HPDE6-E6E7 (cell line): ENCODE results near the gene COPS4.
A peak's percentile ranks its signal among the peaks of the same experiment; 100 is the strongest.
"Not testable (repeated sequence)": the region's sequence is repeated elsewhere in the genome, so short reads cannot be mapped to it uniquely, and the experiment has no call there.

Source experiments
- DNase-seq: peaks from one replicate; pipeline ENCODE4 v3.0.0; 2011; ENCODE audit warnings: missing footprints; ENCODE audit errors: extremely low spot score

The COPS4 gene

DNA sequence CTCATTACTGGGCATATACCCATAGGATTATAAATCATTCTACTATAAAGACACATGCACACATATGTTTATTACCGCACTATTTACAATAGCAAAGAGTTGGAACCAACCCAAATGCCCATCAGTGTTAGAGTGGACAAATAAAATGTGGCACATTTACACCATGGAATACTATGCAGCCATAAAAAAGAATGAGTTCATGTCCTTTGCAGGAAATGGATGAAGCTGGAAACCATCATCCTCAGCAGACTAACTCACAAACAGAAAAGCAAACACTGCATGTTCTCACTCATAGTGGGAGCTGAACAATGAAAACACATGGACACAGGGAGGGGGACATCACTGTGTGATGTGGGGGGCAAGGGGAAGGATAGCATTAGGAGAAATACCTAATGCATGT lies 11.4 kb upstream of the COPS4 start:
- DNase-seq = not testable (repeated sequence)

DNA sequence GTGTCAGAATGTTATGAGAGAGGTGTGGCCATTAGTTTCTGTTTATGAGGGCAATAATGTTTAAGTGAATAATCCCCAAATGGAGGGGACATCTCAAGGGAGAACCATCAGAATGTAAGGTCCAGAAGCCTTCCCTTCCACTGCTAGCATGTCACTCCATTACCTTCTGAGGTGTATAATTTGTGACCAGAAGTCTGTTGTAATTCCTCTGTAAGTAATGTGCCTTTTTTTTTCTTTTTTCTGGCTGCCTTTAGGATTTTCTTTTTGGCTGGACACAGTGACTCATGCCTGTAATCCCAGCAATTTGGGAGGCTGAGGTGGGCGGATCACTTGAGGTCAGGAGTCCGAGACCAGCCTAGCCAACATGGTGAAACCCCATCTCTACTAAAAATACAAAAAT lies 10.8 kb upstream of the COPS4 start:
- no peak for DNase-seq

DNA sequence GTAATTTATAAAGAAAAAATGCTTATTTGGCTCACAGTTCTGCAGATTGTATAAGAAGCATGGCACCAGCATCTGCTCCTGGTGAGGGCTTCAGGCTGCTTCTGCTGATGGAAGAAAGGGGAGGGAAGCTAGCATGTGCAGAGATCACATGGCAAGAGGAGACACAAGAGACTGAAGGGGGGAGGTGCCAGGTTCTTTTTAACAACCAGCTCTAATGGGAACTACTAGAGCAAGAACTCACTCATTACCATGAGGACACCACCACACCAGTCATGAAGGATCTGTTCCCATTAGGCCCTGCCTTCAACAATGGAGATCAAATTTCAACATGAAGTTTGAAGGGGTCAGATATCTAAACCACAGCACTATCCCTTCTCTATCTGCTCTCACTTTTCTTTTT lies 9.4 kb upstream of the COPS4 start:
- no peak for DNase-seq

DNA sequence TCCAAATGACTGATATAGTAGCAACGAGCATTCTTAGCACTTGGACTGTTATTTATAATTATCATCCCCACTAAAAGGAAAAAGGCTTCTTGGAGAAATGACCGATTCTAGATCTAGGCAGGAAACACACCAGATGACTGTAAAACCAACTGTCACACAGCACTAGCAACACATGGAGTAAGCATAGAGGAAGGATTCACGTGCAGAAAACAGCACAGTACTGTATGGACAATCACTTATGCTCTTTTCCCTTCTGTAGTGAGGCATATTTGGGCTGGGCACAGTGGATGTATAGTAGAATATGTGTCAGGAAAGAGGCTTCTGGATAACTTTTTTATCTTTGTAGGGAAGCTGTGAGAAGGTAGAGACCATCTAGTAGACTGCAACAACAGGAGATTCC lies 6.0 kb upstream of the COPS4 start:
- no peak for DNase-seq

DNA sequence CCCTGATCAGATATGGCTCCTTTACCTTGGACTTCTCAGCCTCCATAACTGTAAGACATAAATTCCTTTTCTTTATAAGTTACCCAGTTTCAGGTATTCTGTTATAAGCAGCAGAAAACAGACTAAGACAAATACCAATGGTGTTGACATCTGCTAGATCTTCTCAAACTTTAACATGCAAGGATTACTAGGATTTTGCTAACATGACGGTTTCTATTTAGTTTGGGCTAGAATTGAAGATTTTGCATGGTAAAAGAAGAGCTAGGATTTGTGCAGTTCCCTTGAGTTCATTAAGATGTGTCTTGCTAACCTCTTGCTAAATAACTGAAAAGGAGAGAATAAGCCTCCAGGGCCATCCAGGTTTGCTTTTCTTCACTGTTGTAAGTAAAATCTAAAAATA lies 5.3 kb upstream of the COPS4 start:
- DNase-seq = no peak

DNA sequence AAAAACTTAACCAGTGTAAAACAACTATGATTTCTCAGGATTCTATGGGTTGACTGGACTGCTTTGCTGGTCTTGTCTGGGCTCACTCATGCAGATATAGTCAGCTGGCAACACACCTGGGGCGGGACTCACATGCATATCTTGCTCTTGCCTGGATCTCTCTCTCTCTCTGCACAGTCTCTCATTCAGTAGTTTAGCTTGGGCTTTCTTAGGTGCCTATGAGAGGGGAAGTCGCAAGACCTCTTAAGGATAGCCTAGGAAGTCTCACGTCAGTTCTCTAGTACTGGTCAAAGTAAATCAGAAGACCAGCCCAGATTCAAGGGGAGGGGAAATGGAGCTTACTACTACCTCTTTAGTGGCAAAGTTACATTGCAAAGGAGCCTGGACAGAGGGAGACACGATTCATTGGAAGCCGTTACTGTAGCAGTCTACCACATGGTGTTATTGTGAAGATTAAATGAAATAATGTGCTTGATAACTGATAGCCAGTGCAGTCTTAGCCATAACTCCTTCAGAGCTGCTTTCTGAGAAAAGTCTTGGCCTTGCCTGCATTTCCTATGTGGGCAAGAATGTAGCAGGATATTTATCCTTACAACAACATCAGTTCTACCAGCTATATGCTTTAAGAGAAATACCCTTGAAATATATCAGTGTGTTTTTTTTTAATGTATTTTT lies 2.1 kb downstream of the COPS4 start:
- no peak for DNase-seq

DNA sequence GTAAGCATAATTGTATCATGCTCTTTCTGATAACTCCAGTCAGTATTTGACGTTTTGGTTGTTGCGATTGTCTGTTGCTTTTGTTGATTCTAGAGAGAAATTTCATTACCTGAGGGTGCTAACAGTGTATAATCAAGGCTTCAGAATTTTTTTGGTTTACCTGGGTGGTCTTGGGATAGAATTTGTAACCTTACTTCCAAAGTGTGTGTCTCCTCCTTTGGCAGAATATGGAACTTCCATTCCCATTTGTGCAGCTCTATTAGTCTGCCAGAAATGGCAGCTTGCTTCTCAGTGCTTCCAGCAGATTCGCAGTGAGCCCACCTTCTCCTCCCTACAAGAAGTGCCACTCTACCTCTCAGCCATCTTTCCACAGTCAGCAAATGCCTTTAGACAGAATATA lies 5.3 kb downstream of the COPS4 start:
- no peak for DNase-seq

DNA sequence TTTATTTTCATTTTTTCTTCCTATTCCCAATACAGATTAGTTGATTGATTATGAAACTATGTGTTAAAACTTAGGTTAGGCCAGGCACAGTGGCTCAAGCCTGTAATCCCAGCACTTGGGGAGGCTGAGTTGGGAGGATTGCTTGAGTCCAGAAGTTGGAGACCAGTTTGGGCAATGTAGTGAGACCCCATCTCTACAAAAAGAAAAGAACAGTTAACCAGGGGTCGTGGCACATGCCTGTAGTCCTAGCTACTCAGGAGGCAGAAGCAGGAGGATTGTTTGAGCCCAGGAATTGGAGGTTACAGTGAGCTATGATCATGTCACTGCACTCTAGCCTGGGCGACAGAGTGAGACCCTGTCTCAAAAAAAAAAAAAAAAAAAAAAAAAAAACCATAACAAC lies 8.2 kb downstream of the COPS4 start:
- DNase-seq = not testable (repeated sequence)

DNA sequence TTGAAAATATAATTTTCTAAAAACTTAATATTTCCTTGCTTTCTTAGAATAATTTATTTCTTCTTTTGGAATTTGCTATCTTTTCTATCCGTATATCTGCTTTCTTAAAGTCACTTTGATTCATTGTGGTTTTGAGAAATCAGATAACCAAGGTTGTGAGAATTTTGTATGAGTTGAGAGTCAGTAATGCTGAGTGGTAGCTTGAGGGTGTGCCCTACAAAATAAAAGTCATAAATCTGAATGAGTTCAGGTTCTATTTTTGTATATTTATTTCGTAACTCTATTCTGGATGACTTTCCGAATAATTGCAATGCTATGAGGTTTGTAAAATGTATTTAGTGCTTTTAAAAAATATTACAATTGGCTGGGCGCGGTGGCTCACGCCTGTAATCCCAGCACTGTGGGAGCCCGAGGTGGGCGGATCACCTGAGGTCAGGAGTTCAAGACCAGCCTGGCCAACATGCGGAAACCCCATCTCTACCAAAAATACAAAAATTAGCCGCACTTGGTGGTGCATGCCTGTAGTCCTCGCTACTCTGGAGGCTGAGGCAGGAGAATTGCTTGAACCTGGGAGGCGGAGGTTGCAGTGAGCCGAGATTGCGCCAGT lies 8.9 kb downstream of the COPS4 start:
- no peak for DNase-seq

DNA sequence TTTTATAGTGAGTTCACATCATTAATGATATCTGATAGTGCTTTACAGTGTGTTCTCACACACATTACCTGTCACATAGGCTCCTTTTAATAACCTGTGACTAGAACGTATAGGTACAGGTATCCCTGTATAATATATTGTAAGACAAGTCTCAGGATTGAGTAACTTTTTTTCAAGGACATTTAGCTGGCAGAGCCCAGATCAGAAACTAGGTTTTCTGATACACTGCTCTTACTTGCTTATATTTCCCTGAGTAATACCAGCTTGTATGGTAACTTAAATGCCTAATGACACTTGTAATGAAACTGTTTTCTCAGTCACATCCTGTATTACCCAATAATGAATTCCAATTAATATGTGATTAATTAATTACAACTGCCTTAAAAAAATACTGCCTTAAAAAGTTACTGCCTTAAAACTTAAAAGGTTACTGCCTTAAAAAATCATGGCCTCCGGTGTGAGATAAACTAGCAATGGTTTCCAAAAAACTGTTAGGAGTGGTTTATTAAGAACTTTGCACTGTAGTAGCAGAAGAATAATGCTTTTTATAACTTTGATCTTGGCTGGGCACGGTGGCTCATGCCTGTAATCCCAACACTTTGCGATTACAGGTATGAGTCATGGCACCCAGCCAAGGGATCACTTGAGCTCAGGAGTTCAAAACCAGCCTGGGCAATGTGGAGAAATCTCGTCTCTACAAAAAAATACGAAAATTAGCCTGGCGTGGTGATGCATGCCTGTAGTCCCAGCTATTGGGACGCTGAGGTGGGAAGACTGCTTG lies 11.9 kb downstream of the COPS4 start:
- no peak for DNase-seq

DNA sequence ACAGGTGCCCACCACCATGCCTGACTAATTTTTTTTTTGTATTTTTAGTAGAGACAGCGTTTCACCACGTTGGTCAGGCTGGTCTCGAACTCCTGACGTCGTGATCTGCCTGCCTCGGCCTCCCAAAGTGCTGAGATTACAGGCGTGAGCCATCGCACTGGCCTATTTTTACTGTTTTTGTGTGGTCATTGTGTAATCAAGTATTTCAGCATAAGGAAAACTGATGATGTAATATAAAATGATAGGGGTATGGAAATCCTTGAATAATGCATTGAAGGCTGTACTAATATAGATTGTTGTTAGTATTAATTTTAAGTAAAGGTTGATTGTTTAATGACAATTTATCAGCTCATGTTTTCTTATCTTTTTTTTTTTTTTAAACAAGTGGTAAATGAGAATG lies 13.8 kb downstream of the COPS4 start:
- not testable (repeated sequence) for DNase-seq

DNA sequence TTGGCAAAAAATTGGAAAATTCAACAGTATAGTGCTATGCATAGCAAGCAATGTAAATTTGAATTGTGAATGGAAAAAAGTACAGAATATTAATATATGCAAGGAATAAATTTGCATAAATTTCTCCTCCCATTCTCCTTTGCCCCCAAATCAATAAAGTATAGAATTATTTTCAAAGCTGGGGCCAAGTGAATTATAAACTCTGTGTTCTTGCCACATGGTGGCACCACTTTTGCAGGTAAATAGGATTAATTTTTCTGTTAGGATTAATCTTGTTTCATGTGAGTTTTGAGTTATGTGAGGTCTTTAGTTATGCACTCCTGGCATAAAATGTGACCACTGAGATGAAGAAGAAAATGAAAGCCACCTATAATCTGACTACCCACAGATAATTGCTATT lies 19.9 kb downstream of the COPS4 start:
- no peak for DNase-seq

DNA sequence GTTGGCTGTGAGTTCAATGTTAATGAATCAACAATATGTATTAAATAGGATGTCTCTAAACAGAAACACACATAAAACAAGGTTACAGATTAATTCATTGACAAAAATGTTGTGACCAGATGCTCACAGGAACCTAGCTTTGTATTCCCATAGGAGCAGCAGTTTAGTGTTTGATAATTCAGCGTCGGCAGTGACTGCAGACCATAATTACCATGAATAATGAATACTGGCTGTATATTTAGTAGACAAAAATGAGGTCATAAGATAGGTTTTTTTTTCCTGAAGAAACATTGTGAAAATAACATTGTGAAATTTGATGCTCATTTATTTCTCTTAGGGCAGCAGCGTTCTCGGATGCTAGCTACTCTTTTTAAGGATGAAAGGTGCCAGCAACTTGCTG lies 27.8 kb downstream of the COPS4 start:
- DNase-seq = no peak

DNA sequence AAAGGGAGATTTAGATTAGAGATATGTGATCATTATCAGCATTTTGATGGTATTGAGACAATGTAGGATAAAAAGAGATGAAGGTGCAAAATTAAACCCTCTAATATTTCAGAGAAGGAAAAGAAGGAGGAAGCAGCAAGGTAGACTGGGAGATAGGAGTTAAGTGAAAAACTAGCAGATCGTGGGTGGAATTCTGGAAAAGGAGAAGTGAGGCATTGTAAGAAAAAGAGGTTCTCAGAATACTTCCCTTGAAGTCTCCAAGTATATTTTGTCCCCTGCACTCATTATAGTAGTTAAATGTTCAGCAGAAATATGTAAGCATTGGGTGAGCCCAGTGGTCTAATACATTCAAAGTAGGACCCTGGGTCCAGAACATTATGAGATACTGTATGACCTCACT lies 30.3 kb downstream of the COPS4 start:
- DNase-seq = no peak

DNA sequence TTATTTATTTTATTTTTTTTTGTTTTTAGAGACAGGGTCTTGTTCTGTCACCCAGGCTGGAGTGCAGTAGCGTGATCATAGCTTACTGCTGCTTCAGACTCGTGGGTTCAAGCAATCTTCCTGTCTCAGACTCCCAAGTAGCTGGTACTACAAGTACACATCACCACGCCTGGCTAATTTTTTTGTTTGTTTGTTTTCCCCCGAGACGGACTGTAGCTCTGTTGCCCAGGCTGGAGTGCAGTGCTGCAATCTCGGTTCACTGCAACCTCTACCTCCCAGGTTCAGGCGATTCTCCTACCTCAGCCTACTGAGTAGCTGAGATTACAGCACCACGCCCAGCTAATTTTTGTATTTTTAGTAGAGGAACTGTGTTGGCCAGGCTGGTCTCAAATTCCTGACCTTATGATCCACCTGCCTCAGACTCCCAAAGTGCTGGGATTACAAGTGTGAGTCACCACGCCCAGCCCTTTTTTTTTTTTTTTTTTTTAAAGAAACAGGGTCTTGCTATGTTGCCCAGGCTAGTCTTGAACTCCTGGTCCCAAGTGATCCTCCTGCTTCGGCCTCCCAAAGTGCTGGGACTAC lies 32.2 kb downstream of the COPS4 start:
- DNase-seq = no peak

DNA sequence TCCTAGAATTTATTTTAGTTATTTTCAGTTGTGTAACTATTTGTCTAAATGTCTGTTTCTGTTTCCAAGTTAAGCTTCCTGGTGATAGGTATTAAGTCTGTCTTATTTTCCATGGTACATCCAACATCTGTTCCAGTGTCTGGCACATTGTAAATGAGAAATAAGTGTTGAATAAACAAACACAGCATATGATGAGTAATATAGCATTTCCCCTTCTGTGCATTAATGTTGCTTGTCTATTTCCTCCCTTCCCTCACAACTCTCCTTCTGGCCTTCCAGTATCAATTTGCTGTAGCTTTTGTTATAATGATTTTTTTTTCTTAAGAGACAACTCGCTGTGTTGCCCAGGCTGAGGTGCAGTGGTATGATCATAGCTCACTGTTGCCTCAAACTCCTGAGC lies 36.1 kb downstream of the COPS4 start:
- no peak for DNase-seq

DNA sequence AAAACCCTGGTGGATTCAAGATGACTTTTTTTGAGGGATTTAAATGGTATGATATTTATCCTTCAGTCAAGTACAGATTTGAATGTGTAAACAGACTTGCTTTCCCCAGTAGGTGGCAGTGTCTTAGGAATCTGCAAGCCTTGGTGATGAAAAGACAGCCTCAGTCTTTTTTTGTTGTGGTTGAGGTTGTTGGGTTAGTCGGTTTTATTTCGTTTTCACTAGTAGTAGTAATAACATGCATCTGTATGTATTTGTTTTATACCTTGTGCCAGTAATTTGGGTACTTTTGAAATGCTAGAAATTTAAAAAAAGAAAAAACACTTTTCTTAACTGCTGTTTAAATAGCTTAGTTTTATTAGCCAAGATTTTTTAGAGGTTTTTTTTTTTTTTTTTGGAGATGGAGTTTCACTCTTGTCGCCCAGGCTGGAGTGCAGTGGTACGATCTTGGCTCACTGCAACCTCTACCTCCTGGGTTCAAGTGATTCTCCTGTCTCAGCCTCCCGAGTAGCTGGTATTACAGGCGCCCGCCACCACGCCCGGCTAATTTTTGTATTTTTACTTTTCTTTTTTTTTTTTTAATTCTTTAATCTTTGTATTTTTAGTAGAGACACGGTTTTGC lies 39.2 kb downstream of the COPS4 start:
- DNase-seq = peak; percentile 39

DNA sequence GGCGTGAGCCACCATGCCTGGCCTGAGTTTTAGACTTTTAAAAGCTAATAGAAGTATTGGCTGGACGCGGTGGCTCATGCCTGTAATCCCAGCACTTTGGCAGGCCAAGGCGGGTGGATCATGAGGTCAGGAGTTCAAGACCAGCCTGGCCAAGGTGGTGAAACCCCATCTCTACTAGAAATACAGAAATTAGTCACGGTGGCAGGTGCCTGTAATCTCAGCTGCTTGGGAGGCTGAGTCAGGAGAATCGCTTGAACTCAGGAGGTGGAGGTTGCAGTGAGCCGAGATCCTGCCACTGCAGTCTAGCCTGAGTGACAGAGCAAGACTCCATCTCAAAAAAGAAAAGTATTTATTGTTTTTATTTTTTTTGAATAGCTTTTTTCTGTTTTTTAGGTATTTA lies 39.8 kb downstream of the COPS4 start:
- DNase-seq = not testable (repeated sequence)

DNA sequence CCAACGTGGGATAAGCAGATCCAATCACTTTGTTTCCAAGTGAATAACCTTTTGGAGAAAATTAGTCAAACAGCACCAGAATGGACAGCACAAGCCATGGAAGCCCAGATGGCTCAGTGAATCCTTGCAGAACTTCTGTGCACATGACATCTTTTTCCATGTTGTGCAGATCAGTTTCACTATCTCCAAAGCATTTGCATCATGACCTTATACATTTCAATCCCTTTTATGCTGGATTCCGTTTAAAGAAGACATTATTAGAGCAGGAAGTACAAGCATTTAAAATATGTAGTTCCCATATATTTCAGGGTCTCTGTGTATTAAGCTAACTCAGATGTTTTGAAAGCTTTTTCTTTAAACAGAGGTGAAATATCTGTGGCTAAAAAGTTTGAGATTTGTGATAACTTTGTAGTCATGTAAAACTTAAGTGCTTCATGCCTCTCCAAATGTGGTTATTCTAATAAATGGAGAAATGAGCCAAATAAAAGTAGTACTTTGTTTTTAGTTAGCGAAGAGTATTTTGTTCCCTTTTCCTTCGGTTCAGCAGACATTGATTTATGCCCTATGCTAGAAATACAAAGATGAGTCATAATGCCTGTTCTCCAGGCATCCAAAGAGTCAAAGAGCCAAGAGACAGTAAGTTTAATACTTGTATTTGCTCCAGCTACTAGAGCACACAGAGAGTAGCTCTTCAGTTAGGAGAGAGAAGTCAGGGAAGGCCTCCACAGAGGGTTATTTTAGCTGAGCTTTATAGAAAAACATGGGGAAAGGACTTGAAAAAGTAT lies 40.5 kb downstream of the COPS4 start:
- DNase-seq = no peak

DNA sequence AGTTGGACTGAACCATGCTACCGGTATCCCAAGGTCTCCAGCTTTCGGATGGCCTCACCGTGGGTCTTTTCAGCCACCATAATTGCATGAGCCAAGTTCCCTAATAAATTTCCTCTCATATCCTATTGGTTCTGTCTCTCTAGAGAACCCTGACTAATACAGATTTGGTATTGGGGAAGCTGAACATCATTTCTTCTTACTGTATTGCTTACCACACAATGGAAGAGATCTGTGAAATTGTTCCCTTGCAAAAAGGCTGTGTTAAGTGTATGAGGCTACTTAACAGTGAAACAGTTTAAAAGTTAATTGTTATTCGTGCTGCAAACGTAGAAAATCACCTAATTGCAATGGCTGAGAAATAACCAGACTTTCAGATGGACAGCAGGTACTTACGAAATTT lies 45.6 kb downstream of the COPS4 start:
- DNase-seq = no peak

DNA sequence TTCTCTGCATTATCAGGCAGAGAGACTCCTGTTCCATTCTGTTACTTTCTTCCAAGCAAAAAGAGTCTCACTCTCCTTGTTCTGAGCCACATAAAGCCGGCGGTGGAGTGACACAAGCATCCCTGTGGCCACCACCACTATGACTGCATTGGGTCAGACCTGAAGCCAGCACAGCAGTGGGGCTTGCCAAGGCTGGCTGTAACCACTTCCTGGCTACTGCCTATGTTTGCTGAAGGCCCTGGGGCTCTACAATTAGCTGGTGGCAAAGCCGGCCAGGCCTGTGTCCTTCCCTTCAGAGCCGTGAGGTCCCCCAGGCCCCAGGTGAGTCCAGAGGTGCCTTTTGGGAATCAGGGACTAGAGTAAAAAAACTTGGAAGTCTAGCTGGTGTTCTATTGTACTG lies 47.8 kb downstream of the COPS4 start:
- no peak for DNase-seq
